Lower leg skin (tissue), 3 donors: ENCODE measurements around the gene ARSB.

Source experiments
- POLR2A ChIP-seq, 2 donors: fragments of 450-650 bp; IDR thresholded peaks; one replicate each; pipeline ENCODE4 v1.6.1; 2016 to 2017; ENCODE audit warnings: antibody characterized with exemption in 2 of 2, mild to moderate bottlenecking in 1 of 2, moderate library complexity in 1 of 2
- TF ChIP-seq, protein P1 (sequence below), 3 donors: fragments of 450-650 bp; IDR thresholded peaks; one replicate each; pipeline ENCODE4 v1.5.1; 2016; ENCODE audit warnings: antibody characterized with exemption in 3 of 3, mild to moderate bottlenecking in 3 of 3, moderate library complexity in 2 of 3

DNA sequence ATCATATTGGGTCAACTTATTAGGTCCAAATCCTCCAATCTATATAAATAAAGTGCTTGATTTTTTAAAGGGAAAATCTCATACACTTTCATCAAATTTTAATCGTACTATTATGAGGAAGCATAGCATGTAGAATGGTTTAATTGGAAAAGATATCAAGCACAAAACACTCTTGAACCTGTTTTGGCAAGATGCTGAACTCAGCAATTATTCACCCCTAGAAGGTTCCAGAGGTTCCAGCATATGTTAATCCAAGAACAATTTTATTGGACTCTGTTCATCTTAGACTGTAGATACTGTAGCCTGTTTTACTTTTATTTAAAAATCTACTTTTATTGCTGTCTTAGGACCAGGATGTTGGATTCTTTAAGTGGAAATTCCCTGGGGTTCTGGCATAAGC, 244.1 kb downstream of the ARSB start:
- TF ChIP-seq, protein P1, sequence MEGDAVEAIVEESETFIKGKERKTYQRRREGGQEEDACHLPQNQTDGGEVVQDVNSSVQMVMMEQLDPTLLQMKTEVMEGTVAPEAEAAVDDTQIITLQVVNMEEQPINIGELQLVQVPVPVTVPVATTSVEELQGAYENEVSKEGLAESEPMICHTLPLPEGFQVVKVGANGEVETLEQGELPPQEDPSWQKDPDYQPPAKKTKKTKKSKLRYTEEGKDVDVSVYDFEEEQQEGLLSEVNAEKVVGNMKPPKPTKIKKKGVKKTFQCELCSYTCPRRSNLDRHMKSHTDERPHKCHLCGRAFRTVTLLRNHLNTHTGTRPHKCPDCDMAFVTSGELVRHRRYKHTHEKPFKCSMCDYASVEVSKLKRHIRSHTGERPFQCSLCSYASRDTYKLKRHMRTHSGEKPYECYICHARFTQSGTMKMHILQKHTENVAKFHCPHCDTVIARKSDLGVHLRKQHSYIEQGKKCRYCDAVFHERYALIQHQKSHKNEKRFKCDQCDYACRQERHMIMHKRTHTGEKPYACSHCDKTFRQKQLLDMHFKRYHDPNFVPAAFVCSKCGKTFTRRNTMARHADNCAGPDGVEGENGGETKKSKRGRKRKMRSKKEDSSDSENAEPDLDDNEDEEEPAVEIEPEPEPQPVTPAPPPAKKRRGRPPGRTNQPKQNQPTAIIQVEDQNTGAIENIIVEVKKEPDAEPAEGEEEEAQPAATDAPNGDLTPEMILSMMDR (IDR thresholded peaks at IDR 0.05): no peak
- no peak for TF ChIP-seq POLR2A (IDR thresholded peaks at IDR 0.05)
